H9 (cell line): ENCODE measurements around the gene GRK3. TPM values are rescaled to one million over a fixed set of nuclear protein-coding genes. Genes with fewer than 3 reads are reported as not detected.

Source experiments
- DNase-seq: peaks from one replicate; pipeline ENCODE4 v3.0.0-alpha.2; 2017
- H2AFZ ChIP-seq: one replicate; pipeline ENCODE4 v1.6.1; 2013; ENCODE audit warnings: mild to moderate bottlenecking, low read length, control low read depth, moderate library complexity
- H2AK5ac ChIP-seq: 2 replicates; pipeline ENCODE4 v1.6.1; 2013; ENCODE audit warnings: low read length, control low read depth, mixed read lengths; ENCODE audit not compliant: insufficient read length
- H2BK120ac ChIP-seq: one replicate; pipeline ENCODE4 v1.6.1; 2013; ENCODE audit warnings: low read depth, mild to moderate bottlenecking, low read length, control low read depth, inconsistent platforms; ENCODE audit not compliant: poor library complexity, severe bottlenecking
- H2BK12ac ChIP-seq: 2 replicates; pipeline ENCODE4 v1.6.1; 2013; ENCODE audit warnings: low read length, control low read depth, mixed read lengths, low read depth; ENCODE audit not compliant: insufficient read length
- H2BK15ac ChIP-seq: 2 replicates; pipeline ENCODE4 v1.6.1; 2013; ENCODE audit warnings: low read depth, low read length, control low read depth
- H2BK20ac ChIP-seq: one replicate; pipeline ENCODE4 v1.6.1; 2013; ENCODE audit warnings: low read depth, mild to moderate bottlenecking, low read length, control low read depth, inconsistent platforms; ENCODE audit not compliant: poor library complexity, severe bottlenecking
- H2BK5ac ChIP-seq: 2 replicates; pipeline ENCODE4 v1.6.1; 2013; ENCODE audit warnings: low read length, control low read depth, mixed read lengths; ENCODE audit not compliant: insufficient read length
- H3K14ac ChIP-seq: 2 replicates; pipeline ENCODE4 v1.6.1; 2013; ENCODE audit warnings: low read length, control low read depth; ENCODE audit not compliant: insufficient read depth
- H3K18ac ChIP-seq: 2 replicates; pipeline ENCODE4 v1.6.1; 2013; ENCODE audit warnings: low read depth, mild to moderate bottlenecking, mixed read lengths, low read length, control low read depth; ENCODE audit not compliant: insufficient read length
- H3K23ac ChIP-seq: 2 replicates; pipeline ENCODE4 v1.6.1; 2013; ENCODE audit warnings: low read length, control low read depth, mixed read lengths, low read depth; ENCODE audit not compliant: insufficient read length
- H3K23me2 ChIP-seq: 2 replicates; pipeline ENCODE4 v1.6.1; 2013; ENCODE audit warnings: low read depth, mild to moderate bottlenecking, mixed read lengths, low read length, control low read depth; ENCODE audit not compliant: insufficient read length, poor library complexity, severe bottlenecking
- H3K27ac ChIP-seq: 2 replicates; pipeline ENCODE4 v1.5.1; 2013; ENCODE audit warnings: low read length, control low read depth, mixed read lengths, low read depth; ENCODE audit not compliant: insufficient read length
- H3K27me3 ChIP-seq: 2 replicates; pipeline ENCODE4 v1.6.1; 2013; ENCODE audit warnings: low read length, control low read depth, inconsistent platforms; ENCODE audit not compliant: insufficient read depth
- H3K4ac ChIP-seq: 2 replicates; pipeline ENCODE4 v1.6.1; 2013; ENCODE audit warnings: low read depth, mild to moderate bottlenecking, control low read depth, inconsistent platforms, low read length, moderate library complexity
- H3K4me1 ChIP-seq: 2 replicates; pipeline ENCODE4 v1.6.1; 2013; ENCODE audit warnings: low read length, control low read depth, inconsistent platforms; ENCODE audit not compliant: insufficient read depth
- H3K4me2 ChIP-seq: 2 replicates; pipeline ENCODE4 v1.6.1; 2013; ENCODE audit warnings: low read length, control low read depth, mixed read lengths; ENCODE audit not compliant: insufficient read length, insufficient read depth
- H3K56ac ChIP-seq: 2 replicates; pipeline ENCODE4 v1.6.1; 2013; ENCODE audit warnings: low read depth, mild to moderate bottlenecking, mixed read lengths, low read length, control low read depth; ENCODE audit not compliant: insufficient read length
- H3K79me1 ChIP-seq: 2 replicates; pipeline ENCODE4 v1.6.1; 2013; ENCODE audit warnings: low read depth, mild to moderate bottlenecking, moderate library complexity, low read length, control low read depth, inconsistent platforms; ENCODE audit not compliant: insufficient read depth, poor library complexity, severe bottlenecking
- H3K79me2 ChIP-seq: 2 replicates; pipeline ENCODE4 v1.6.1; 2013; ENCODE audit warnings: low read length, control low read depth, inconsistent platforms; ENCODE audit not compliant: insufficient read depth
- H3K9ac ChIP-seq: 2 replicates; pipeline ENCODE4 v1.6.1; 2013; ENCODE audit warnings: low read length, control low read depth, mixed read lengths; ENCODE audit not compliant: insufficient read length; ENCODE audit errors: extremely low read depth
- H3K9me3 ChIP-seq: one replicate; pipeline ENCODE4 v1.6.1; 2013; ENCODE audit warnings: low read depth, low read length, inconsistent platforms; ENCODE audit not compliant: control insufficient read depth
- H3T11ph ChIP-seq: one replicate; pipeline ENCODE4 v1.6.1; 2013; ENCODE audit warnings: mild to moderate bottlenecking, low read length, control low read depth, inconsistent platforms
- H4K20me1 ChIP-seq: one replicate; pipeline ENCODE4 v1.6.1; 2013; ENCODE audit not compliant: control insufficient read depth, insufficient read length, insufficient read depth
- H4K5ac ChIP-seq: 2 replicates; pipeline ENCODE4 v1.6.1; 2013; ENCODE audit warnings: low read depth, mild to moderate bottlenecking, mixed read lengths, low read length, control low read depth; ENCODE audit not compliant: insufficient read length
- H4K8ac ChIP-seq: replicated peaks from 2 replicates; pipeline ENCODE4 v1.6.1; 2013; ENCODE audit warnings: low read length, control low read depth, mixed read lengths, low read depth; ENCODE audit not compliant: insufficient read length
- H4K91ac ChIP-seq: 2 replicates; pipeline ENCODE4 v1.6.1; 2013; ENCODE audit warnings: low read depth, mild to moderate bottlenecking, moderate library complexity, mixed read lengths, low read length, control low read depth; ENCODE audit not compliant: insufficient read length
- H3K27ac Mint-ChIP-seq, 3 experiments: 2 replicates in 2 of 3; 3 replicates in 1 of 3; pipeline ENCODE4 v1.8.0; 2020 to 2021; ENCODE audit warnings: mixed read lengths in 3 of 3, mild to moderate bottlenecking in 1 of 3, moderate library complexity in 1 of 3
- H3K27me3 Mint-ChIP-seq: 2 replicates; pipeline ENCODE4 v1.8.0; 2021; ENCODE audit warnings: low read depth, mild to moderate bottlenecking, moderate library complexity, mixed read lengths
- H3K36me3 Mint-ChIP-seq, 3 experiments: 2 replicates in 2 of 3; 3 replicates in 1 of 3; pipeline ENCODE4 v1.8.0; 2020 to 2021; ENCODE audit warnings: low read depth in 3 of 3, mixed read lengths in 3 of 3; ENCODE audit not compliant: insufficient read depth in 1 of 3
- H3K4me1 Mint-ChIP-seq, 2 experiments: 2 replicates each; pipeline ENCODE4 v1.8.0; 2020; ENCODE audit warnings: mixed read lengths in 2 of 2
- H3K4me3 Mint-ChIP-seq, 2 experiments: 2 replicates in 1 of 2; 3 replicates in 1 of 2; pipeline ENCODE4 v1.8.0; 2020 to 2021; ENCODE audit warnings: mild to moderate bottlenecking in 2 of 2, mixed read lengths in 2 of 2, moderate library complexity in 1 of 2
- H3K9me3 Mint-ChIP-seq, 2 experiments: 2 replicates in 1 of 2; 3 replicates in 1 of 2; pipeline ENCODE4 v1.8.0; 2020; ENCODE audit warnings: mild to moderate bottlenecking in 2 of 2, mixed read lengths in 2 of 2, moderate library complexity in 1 of 2
- WGBS: extraction: QIAGEN DNeasy Blood & Tissue Kit; methylation state at CpG from one replicate; pipeline ENCODE4 v1.1.7; 2013; ENCODE audit warnings: missing lambda C conversion rate, low lambda C conversion rate, mixed read lengths; ENCODE audit not compliant: insufficient read length; ENCODE audit errors: extremely low coverage; 5-methylcytosine and 5-hydroxymethylcytosine counted together
- total RNA-seq: library from RNA; stranded (reverse); gene quantifications from 2 replicates; pipeline ENCODE4 v1.2.1, GENCODE V29; 2021
- TF ChIP-seq, protein P1 (sequence below): fragments of 200-600 bp; sonication (generic); conservative IDR thresholded peaks from 3 replicates; pipeline ENCODE4 v1.8.0; 2021; ENCODE audit warnings: antibody characterized with exemption, mild to moderate bottlenecking

The GRK3 gene
- total RNA-seq, 1 experiment from 2014 or later, result 23.9 TPM

DNA sequence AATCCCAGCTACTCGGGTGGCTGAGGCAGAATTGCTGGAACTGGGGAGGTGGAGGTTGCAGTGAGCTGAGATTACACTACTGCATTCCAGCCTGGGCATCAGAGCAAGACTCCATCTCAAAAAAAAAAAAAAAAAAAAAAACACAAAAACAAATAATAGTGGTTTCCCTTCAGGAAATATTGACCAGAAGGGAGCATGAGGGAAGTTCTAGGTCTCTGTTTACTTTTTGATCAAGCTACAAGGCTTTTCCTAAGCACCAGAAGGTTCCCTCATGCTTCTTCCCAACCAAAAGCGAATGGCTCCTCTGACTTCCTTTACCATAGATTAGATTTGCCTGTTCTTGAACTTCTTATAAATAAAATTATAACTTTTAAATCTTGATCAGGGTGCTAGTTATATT is 195.8 kb downstream of the GRK3 start:
- Histone ChIP-seq H3K79me2 (no peaks in the 10 kb centered on the region), H3K27ac (no peak overlapping the region), H4K20me1 (no peaks in the 10 kb centered on the region), H3K27me3 (no peaks in the 10 kb centered on the region), H3K23ac (no peak overlapping the region), H3K9ac (no peak overlapping the region), H3K56ac (no peak overlapping the region), H3K23me2 (no peaks in the 10 kb centered on the region), H2BK120ac (no peak overlapping the region), H3T11ph (no peak overlapping the region), H2BK5ac (no peak overlapping the region), H2AK5ac (no peak overlapping the region), H3K4me1 (no peaks in the 10 kb centered on the region), H3K79me1 (no peaks in the 10 kb centered on the region), H2AFZ (no peak overlapping the region), H2BK20ac (no peak overlapping the region), H4K5ac (no peak overlapping the region), H3K4ac (no peak overlapping the region), H3K18ac (no peak overlapping the region), H4K8ac (no peak overlapping the region), H2BK12ac (no peak overlapping the region), H3K9me3 (no peaks in the 10 kb centered on the region), H3K14ac (no peak overlapping the region), H3K4me2 (no peak overlapping the region), H4K91ac (no peak overlapping the region), H2BK15ac (no peak overlapping the region)
- peaks cover 1% of the 10 kb centered on the region; the same call in 1 of the 2 replicates for H3K27me3 Mint-ChIP-seq
- H3K4me3 Mint-ChIP-seq, result no peak overlapping the region
- H3K27ac Mint-ChIP-seq, result no peak overlapping the region
- TF ChIP-seq, protein P1, sequence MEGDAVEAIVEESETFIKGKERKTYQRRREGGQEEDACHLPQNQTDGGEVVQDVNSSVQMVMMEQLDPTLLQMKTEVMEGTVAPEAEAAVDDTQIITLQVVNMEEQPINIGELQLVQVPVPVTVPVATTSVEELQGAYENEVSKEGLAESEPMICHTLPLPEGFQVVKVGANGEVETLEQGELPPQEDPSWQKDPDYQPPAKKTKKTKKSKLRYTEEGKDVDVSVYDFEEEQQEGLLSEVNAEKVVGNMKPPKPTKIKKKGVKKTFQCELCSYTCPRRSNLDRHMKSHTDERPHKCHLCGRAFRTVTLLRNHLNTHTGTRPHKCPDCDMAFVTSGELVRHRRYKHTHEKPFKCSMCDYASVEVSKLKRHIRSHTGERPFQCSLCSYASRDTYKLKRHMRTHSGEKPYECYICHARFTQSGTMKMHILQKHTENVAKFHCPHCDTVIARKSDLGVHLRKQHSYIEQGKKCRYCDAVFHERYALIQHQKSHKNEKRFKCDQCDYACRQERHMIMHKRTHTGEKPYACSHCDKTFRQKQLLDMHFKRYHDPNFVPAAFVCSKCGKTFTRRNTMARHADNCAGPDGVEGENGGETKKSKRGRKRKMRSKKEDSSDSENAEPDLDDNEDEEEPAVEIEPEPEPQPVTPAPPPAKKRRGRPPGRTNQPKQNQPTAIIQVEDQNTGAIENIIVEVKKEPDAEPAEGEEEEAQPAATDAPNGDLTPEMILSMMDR, result no peak
- no peaks in the 10 kb centered on the region for H3K4me1 Mint-ChIP-seq
- DNase-seq, result no peak
- WGBS, result no CpG with 5 or more reads among the region's 2 CpGs
- no peaks in the 10 kb centered on the region for H3K36me3 Mint-ChIP-seq
- H3K9me3 Mint-ChIP-seq, result no peaks in the 10 kb centered on the region
